ENCODE measurements around the gene CDT1. TPM values are rescaled to one million over a fixed set of nuclear protein-coding genes. Genes with fewer than 3 reads are reported as not detected.

CDT1 gene
- total and polyA plus RNA-seq, 10 donors, result 1.00 to 17.2 (median 3.6) TPM

GRCh38 chr16:88817785-88818574 lies 14.4 kb downstream of the CDT1 start:
- H3K9me3 ChIP-seq, result no peaks in the 10 kb centered on the region
- DNase-seq, result no peak
- H3K27ac ChIP-seq, result no peak overlapping the region
- 82 to 90% (median 85%) methylated on average over 27 to 40 of the region's 40 CpGs for WGBS, 5 donors
- H3K4me3 ChIP-seq, result no peak overlapping the region
- peaks cover 0 to 18% (median 2%) of the 10 kb centered on the region in 6 donors for H3K4me1 ChIP-seq
- intact Hi-C loops (cut with DNase I; ENCODE audit: low total_unique reads), result no loop called here
- peak in 1 of 3 donors; percentile 32 for TF ChIP-seq POLR2AphosphoS5 (IDR thresholded peaks at IDR 0.05)
- TF ChIP-seq POLR2A (IDR thresholded peaks at IDR 0.05), result no peak
- no peaks in the 10 kb centered on the region for H3K27me3 ChIP-seq (replicated peaks in 1 of 7)
- peaks cover 0 to 60% (median 19%) of the 10 kb centered on the region in 6 donors for H3K36me3 ChIP-seq

- intact Hi-C loops (cut with DNase I; ENCODE audit: low total_unique reads), result no loop called here
- Histone ChIP-seq H3K4me3 (no peak overlapping the region), H3K4me1 (peaks cover 0 to 12% (median 0%) of the 10 kb centered on the region in 6 donors), H3K9me3 (no peaks in the 10 kb centered on the region), H3K27ac (no peak overlapping the region), H3K27me3 (replicated peaks in 1 of 7) (no peaks in the 10 kb centered on the region), H3K36me3 (peaks cover 0 to 66% (median 20%) of the 10 kb centered on the region in 6 donors)
- 90 to 97% (median 94%) methylated on average over 18 of the region's 18 CpGs for WGBS, 5 donors
- TF ChIP-seq CTCF (IDR thresholded peaks at IDR 0.05 in 8 of 11, conservative IDR thresholded peaks at IDR 0.05 in 3 of 11), result no peak
- TF ChIP-seq POLR2A (IDR thresholded peaks at IDR 0.05), result no peak
- TF ChIP-seq POLR2AphosphoS5 (IDR thresholded peaks at IDR 0.05), result no peak
- DNase-seq, result no peak
These were observed 14.9 kb downstream of the CDT1 start for GRCh38 chr16:88818575-88818874.

- intact Hi-C loops (cut with DNase I; ENCODE audit: low total_unique reads), result no loop called here
- WGBS, 5 donors, result 81 to 94% (median 88%) methylated on average over 6 to 16 of the region's 16 CpGs
- Histone ChIP-seq H3K27me3 (replicated peaks in 1 of 7) (no peaks in the 10 kb centered on the region), H3K27ac (no peak overlapping the region), H3K9me3 (no peaks in the 10 kb centered on the region), H3K4me3 (no peak overlapping the region), H3K4me1 (peaks cover 0 to 10% (median 0%) of the 10 kb centered on the region in 6 donors), H3K36me3 (peaks cover 0 to 72% (median 20%) of the 10 kb centered on the region in 6 donors)
- no peak for DNase-seq
- TF ChIP-seq CTCF (IDR thresholded peaks at IDR 0.05 in 8 of 11, conservative IDR thresholded peaks at IDR 0.05 in 3 of 11), result no peak
- no peak for TF ChIP-seq POLR2AphosphoS5 (IDR thresholded peaks at IDR 0.05)
- TF ChIP-seq POLR2A (IDR thresholded peaks at IDR 0.05), result no peak
These were observed 15.5 kb downstream of the CDT1 start for GRCh38 chr16:88819126-88819525.

GRCh38 chr16:88820385-88821025 lies 16.9 kb downstream of the CDT1 start:
- WGBS, 5 donors, result 88 to 95% (median 91%) methylated on average over 10 to 20 of the region's 20 CpGs
- TF ChIP-seq POLR2AphosphoS5 (IDR thresholded peaks at IDR 0.05), result no peak
- no peak for TF ChIP-seq CTCF (IDR thresholded peaks at IDR 0.05 in 8 of 11, conservative IDR thresholded peaks at IDR 0.05 in 3 of 11)
- no peak for TF ChIP-seq POLR2A (IDR thresholded peaks at IDR 0.05)
- Histone ChIP-seq H3K27me3 (replicated peaks in 1 of 7) (no peaks in the 10 kb centered on the region), H3K4me1 (peaks cover 0 to 8% (median 0%) of the 10 kb centered on the region in 6 donors), H3K27ac (no peak overlapping the region), H3K4me3 (no peak overlapping the region), H3K9me3 (no peaks in the 10 kb centered on the region), H3K36me3 (peaks cover 0 to 86% (median 24%) of the 10 kb centered on the region in 6 donors)
- intact Hi-C loops (cut with DNase I; ENCODE audit: low total_unique reads), result no loop called here
- no peak for DNase-seq

Data from spleen (tissue), 11 donors.